Muscle of arm (tissue), 14 donors: ENCODE data around the gene NKX2-1. TPM values are rescaled to one million over a fixed set of nuclear protein-coding genes. Genes with fewer than 3 reads are reported as not detected.
"Not testable (repeated sequence)": the region's sequence is repeated elsewhere in the genome, so short reads cannot be mapped to it uniquely, and the experiment has no call there.

Experiments used
- DNase-seq: peaks from one replicate; pipeline ENCODE4 v3.0.0-alpha.2; 2013
- long read RNA-seq, 11 donors: transcript quantifications; one replicate each; lab custom pipeline, GENCODE V29; 2026
- polyA plus RNA-seq, 12 donors: library from polyadenylated mRNA; unstranded; fragments of 120-200 nt; gene quantifications; one replicate each; pipeline ENCODE4 v1.2.1, GENCODE V29; 2013; ENCODE audit not compliant: insufficient read length in 12 of 12

The NKX2-1 gene
- under 1 TPM in 1 of 12 donors, not detected in 11; 0.08 TPM for polyA plus RNA-seq
- long read RNA-seq, donor 1: 0 reads
- long read RNA-seq, donor 2: 0 reads
- long read RNA-seq, donor 3: 0 reads
- long read RNA-seq, donor 4: 0 reads
- long read RNA-seq, donor 5: 0 reads
- long read RNA-seq, donor 6: 0 reads
- long read RNA-seq, donor 7, partial matches to known transcripts: 0 of 1 reads
- long read RNA-seq, donor 7, other reads (novel, unspliced or antisense): 0 of 1 reads
- long read RNA-seq, donor 8: 0 reads
- long read RNA-seq, donor 9: 0 reads
- long read RNA-seq, donor 10: 0 reads
- long read RNA-seq, donor 11: 0 reads

DNA sequence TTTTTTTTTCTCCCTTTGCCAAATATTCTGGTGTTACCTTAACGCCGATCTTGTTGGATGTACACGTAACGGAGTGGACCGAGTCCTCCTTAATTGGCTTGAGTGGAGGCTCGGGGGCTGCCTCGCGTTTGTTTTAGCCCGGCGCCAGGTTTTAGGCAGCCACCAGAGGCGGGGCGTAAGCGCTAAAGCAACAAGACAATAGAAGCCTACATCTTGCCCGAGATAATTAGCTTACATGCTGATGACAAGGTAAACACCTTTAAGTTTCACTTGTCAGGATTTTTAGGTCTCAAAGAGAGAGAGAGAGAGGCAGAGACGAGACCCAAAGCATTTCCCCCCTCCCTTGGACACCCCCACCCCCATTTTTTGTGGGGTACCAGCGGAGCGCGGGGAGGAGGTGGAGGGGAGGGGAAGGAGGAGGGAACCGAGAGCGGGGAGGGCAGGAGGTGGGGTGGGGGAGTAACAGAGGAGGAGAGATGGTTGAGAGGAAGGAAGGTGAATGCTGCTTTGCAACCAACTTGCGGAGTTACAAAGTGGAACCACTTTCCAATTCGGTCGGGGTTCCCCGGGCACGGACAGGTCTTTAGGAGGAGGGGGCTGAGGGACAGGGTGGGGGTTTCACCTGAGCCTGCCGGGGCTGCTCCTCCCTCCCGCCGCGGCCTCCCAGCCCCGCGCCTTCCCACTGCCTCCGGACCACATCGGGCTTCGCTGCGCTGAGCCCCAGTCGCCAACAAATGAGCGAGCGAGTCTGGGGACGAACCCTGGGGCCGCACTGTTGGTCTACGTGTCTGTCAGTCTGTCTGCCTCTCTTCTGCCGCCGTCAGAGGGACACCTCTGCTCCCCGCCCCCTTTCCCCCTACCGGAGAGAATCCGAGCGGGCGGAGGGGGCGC, at the start of gene NKX2-1:
Gene NKX2-1 (minus strand): TSS at position 802 of the 891 bp plus-strand sequence. CDS start 103 bp downstream, at position 699.
- DNase-seq: no peak

DNA sequence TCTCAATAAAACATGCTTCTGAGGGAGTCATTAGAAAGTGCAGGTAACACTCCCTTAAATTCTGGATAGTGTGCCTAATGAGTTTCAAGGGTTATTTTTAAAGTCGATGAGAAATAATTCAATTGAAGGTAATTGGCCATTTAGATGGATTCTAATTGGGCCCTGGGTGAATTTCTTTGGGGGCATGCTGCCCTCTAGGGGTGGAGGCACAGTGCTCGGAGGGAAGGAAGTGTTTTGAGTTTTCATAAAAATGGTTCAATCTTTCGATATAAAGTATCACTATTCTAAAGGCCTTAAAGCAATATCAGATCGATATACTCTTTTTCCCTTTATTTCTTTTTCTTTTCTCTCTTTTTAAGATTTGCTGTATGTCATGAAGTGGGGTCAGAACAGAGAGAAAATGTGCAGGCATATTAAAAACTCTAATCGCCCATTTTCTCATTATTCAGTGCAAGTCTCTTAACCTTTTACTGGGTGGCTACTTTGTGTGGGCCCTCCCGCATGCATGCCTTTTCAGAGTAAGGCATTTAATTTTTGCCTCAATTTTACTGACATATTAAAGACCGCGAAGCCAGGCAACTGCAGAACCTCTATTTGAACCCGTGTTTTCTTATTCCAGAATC, 36.9 kb upstream of the NKX2-1 start:
- no peak for DNase-seq

DNA sequence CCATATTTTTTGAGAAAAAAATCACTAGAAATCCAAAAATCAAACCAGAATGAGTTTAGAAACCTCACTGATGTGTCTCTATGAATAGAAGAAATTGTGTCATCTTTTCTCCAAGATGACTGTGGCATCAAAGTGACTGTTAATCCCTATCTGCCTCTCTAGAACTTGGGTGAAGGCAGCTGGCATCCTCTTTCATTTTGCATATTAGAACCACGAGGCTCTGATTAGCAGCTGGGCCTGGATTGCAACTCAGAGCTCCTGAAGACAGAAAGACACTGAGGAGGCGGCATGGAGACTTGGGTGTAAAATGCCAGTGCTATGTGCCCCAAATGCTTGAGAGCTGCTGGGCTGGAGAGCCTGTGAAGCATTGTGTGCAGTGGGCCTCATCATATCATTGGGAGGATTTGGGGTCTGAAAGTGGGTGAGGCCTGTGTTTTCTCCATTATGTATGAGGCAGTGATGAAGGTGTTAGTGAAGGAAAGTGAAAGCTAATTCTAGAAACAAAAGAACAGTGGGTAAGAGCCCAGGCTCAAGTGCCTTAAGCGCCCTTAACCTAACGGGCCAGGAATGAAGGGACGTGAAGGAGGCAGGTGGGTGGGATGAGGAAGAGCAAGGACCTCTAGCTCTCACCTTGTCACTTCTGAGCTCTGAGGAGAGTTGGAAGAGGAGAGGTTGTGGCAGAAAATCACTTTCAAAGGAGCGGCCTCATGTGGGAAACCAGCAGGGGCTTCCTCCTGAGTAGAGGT, 36.1 kb upstream of the NKX2-1 start:
- no peak for DNase-seq

DNA sequence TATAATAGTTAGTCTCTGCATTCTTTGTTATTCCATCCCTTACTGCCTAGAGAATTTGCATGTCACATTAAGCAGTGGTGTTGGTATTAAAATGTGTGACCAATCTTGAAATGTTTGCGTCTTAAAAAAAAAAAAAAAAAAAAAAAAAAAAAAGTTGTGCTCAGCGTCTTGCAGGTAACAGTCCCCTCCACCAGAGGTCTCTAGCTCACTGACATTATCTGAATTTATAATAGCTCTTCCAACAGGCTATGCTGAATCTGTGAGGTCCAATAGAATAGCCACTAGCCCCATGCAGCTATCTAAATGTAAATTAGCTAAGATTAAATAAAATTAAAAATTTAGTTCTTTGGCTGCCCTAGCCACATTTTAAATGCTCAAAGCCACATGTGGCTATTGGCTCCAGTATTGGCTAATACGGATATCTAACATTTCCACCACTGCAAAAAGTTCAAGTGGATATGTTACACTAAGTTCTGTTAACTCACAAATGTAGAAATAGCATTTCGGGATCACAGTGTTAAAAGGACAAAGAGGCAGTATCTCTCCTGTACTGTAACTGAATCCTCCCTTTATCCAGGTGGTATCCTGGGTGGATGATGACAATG, 33.7 kb upstream of the NKX2-1 start:
- peak; percentile 38 for DNase-seq

DNA sequence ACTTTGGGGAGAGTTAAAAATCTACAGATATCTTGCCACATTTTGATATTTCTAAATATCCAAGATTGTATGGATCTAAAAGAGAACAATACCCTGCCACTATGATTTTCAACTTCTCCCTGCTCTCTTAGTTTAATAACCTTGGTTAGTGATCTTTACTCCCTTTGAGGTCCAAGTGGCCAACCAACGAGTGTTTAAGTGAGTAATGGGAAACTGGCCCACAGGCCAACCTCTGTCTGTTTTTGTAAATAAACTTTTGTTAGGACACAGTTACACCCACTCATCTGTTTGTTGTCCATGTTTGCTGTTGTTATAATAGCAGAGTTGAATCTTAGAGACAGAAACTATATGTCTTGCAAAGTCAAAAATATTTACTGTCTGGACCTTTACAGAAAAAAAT, 30.9 kb upstream of the NKX2-1 start:
- DNase-seq: no peak

DNA sequence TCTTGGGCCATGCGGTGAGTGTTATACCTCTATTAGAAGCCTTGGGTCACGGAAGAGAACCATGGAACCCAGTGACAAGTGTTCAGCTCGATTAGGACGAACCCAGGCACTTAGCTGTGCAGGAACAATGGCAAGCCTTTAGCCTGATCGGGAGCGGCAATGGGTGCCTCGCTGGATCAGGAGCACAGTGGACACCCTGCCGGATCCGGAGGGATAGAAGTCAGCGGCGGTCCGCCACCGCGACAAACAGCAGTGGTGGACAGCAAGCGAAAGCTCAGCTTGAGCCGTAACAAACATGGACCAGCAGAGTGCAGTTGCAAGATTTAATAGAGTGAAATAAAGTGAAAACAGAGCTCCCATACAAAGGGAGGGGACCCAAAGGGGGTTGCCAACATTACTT, 24.2 kb upstream of the NKX2-1 start:
- not testable (repeated sequence) for DNase-seq

DNA sequence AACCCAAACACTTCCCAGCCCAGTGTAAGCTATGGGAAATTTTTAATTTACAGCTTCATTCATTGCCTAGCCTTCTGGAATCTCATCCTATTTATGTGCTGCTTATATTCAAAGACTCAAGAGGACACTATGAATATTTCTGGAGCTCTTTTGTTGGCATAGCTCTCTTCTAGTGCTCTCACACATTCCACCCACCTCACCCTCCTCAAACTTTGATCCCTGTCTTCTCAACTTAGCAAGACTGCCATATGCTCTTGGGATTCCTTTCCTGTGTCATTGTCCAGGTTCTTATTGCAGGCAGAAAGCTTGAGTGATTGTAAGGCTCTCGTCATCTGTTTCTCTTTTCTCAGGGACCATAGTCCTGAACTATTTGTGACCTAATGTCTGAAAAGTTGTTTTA, 18.0 kb upstream of the NKX2-1 start:
- no peak for DNase-seq

DNA sequence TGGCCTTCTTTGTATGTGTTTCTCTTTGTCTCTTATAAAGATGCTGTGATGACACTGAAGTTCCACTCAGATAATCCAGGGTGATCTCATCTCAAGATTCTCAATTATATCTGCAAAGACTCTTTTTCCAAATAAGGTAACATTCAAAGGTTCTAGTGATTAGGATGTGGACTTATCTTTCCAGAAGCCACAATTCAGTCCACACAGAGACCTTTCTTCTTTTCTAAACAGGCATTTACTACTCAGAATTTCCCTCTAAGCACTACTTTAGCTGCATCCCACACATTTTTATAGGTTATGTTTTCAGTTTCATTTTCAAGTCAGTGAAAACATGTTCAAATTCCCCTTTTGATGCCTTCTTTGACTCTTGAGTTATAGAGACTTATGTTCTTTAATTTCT, 9.0 kb upstream of the NKX2-1 start:
- DNase-seq: no peak

DNA sequence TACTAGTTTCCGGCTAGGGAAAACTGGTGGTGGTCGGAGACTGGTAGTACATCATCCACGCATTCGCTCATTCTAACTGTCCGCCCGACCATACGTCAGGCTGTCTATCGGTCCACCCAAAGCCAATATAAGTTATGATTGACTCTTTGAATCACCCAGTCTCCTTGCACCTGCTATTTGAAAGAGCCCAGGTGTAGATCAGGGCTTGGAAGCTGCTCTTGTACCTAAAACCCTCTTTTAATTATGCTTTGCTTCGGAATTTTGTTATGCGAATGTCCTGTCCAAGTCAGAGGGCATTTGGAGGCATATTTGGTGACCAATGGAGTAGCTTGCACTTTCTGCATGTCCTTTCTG, 5.7 kb upstream of the NKX2-1 start:
- DNase-seq: no peak

DNA sequence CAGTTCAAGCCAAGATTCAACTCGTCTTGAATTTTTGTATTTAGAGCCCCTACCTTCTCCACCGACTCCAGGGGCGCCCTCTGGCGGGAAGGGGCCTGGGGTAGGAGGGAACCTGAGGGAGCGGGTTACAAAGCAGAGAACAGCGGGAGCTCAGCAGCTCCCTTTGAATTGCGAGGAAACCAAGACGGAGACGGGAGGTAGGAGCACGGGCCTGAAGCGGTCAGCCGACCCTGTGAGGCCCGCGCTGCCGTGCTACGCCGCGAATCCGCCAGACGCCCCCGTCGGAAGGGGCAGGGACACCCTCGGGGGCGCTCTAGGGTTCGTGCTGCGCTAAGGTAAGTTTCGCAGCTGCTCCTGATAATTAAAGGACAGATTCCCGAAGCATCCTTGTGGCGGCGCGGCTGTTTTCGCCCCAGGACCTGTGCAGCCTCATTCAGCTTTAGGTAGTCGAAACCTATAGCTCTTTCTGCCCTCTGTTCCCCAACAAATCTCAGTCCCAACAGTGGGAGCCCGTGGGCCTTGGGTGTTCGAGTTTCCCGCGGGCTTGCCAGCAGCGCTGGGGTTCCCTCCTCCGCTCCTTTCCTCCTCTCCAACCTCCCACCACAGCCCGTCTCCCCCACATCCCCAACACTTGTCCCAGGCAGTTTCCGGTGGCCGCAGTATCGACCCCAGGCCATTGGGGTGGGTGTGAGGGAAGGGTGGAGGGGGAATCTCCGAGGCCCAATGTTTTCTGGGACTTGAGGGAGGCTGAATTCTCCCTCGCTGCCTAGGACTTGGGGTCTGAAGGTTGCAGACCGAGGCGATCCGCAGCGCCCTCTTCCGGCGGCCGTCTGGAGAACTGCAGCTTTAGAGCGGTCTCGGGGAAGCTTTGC, 5.1 kb upstream of the NKX2-1 start:
- no peak for DNase-seq

DNA sequence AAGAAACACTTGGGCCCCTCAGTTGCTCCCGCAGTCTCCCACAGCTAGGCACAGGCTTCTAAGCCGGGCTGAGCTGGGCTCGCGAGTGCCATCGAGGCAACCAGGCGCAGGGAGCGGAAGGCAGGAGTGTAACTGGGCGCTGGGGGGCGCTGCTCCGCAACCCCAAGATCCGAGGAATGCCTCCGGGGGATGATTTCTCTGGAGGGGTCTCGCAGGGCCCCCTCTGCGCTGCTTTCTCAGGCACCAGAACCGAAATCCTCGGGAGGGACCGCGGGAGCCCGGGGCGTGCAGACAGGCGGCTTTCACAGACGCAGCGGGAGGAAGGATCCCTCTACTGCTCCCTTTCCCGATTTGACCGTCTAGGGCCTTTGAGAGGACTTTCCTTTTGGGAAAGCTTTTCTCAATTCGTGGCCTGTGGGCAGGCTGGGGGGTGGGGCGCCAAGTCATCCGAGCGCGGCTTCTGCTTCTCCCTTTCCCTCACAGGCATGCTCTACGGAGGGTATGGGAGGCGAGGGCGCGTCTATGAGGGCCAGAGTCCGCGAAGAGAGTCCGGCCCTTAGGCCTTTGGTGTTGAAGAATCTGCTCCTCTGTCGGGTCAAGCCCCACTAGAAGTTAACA, 4.3 kb upstream of the NKX2-1 start:
- no peak for DNase-seq

DNA sequence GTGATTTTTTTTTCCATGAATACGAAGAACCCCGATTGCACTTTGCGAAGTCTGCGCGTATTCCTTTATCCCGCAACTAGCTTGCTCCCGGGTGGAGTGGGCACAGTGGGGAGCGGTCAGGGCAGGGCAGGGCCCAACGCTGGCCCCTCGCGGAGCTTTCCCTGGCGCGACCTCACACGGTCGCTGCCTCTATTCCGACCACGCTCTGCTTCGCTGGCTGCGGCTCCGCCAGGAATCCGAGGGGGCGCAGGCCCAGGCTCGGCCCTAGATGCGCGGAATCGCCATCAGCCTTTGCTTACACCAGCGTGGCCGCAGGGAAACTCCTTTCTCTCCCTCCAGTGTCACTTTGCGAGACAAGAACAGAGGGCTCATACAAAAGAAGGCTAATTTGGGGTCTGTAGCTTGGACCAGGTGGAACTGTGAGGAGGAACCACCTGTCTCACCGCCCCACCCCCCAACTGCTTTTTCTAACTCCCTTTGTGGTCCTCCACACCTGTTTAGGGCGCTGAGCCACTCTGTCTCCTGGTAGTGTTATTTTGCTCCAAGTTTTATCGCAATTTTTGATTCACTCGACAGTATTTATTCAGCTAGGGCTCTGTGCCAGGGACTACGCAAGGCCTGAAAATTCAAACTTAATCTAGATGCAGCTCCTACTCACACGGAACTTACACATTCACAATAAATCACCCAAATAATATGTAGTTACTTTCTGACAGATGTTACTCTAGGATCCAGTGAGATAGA, 3.1 kb upstream of the NKX2-1 start:
- no peak for DNase-seq

DNA sequence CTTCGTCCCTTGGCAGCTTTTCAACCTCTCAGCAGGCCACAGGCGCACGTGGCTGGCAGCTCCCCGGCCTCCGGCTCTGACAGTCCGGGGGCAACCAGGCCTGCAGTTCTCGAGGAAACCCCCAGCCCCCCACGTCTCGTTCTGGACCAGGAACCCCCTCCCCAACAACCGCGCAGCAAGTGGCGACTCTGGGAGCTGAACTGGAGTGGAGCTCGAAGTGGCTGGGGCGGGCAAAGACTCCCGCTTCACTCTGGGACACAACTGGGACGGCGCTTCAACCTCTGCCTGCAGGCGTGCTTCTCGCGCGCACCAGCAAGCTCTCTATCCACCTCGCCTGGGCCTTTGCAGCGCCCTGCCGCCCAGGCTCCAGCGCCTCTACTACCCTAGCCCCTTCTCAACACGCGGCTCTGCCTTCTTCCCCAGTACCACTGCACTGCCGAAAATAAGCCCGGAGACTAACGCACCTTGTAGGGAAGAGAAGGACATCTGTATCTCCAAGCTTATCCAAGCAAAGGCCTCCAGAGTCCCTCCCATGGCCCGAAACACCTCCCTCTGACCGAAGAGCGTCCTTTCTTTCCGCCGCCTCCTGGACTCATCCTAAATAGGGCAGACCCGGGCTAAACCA, 2.4 kb upstream of the NKX2-1 start:
- DNase-seq: no peak

DNA sequence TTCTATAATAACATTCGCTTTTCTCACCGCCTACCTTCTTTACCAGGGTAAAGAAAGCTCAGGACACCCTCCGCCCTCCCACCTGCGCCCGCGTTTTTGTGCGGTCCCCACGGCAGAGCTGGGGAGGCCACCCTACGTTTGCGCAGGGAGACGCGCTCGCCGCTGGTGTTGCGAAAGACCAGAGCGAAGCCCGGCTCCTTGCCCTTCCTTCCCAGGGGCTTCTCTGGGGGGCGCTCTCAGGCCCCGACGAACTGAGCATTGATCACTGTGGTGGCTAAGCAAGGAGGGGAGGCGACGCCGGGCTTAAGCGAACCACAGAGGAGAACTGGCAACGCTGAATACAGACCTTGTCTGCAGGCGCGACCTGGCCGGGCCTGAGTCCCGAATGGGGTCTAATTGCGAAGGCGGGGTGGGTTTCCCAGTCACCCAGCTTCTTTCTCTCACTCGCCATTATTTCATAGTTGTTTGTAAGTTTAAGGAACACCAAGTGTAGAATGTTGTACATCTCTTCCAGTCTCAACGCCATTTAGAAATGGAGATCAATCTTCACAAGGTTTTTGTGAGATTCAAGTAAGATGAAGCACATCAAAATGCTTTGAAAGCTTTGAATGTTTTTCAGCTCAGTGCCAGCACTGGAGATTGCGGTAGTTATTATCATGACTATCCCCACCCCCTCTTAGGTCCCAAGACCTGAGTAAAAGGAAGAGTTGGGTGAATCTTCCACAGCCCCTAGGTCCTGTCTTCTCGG, 1.7 kb upstream of the NKX2-1 start:
- no peak for DNase-seq

DNA sequence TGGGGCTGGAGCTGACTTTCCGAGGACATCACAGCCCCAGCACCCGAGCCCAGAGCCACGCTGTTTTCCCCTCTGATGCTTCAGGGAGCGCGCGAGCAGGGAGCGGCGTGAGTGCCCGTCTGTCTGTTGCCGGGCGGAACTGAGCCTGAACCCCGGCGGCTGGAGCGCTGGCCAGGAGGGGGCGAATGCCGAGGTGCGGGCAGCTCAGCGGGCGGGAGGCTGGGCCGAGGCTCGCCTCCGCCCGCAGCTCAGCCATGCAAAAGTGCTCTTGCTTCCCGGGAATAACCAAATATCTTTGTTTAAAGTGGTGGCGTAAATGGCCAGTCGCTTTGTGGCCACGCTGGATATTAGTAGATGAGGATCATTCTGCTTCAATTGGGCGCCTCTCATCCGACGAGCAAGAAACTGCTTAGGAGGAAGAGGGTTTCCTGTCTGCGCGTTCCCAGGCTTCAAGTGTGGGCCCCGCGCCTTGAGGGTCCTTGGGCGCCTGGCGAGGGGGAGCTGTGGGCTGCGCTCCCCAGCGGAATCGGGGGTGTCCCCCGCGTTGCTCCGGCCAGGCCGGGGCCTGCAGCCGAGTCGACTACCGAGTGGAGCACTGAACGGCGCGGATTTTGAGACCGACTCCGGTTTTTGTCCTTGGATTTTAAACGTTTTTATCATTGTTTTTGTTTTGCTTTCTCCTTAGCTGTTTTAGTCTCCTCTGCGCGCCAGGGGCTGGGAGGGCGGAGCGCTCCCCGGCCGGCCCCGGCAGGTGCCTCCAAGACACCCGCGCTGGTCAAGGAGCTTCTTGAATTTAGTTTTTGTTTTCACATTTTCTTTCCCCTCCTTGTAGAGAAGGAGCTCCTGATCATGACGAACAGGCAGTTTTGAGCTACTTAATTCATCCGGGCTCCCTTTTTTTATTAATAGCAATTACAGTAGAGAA, 831 bp upstream of the NKX2-1 start:
- DNase-seq: no peak

DNA sequence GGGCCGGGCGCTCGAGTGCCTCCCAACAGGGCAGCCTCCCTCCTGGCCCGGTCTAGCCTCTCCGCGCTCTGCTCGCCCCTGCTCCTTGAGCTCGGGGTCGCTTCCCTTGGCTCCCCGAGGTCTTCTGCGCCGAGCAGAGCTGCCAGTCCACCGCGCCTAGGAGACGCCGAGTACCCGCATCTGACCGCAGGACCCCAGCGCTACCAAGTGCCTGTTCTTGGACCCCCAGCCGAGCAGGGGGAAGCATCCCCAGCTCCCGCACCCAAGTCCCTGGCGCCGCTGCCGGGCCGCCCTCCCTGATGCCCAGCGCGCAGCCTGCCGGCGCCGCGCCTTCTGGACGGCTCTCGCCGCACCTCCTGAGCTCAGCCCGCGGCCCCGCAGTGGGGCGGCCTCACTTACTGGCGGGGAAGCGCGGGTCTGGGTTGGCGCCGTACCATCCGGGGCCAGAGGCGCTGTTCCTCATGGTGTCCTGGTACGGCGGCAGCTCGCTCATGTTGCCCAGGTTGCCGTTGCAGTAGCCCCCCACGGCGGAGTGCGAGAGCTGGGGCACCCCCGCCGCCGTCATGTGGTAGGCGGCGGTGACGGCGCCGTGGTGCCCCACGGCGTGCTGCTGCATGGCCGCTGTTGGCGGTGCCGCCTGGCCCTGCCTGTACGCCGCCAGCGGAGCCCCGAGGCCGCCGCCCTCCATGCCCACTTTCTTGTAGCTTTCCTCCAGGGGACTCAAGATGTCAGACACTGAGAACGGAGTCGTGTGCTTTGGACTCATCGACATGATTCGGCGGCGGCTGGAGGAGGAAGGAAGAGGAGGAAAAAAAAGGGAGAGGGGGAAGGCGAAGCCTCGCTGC, 1.2 kb downstream of the NKX2-1 start:
- DNase-seq: no peak
